ENCODE data around the gene TMBIM1.

The TMBIM1 gene

DNA sequence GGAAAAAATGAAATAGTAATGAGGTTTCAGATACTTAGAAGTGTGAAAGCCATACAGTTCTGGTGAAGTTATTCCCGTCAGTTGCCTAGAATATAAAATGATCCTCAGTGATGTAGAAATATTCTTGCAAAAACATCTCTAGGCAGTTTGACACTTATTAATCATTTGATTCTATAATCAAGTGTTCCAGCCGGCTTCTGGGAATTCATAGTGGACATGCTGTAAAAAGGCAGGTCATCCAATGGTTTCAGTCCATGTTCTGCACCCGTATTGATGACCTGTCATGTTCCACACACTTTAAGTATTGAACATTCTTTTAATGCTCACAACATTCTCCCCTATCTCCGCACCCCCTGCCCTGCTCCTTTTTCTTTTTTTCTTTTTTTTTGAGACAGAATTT, 55.5 kb downstream of the TMBIM1 start:
- no peak overlapping the region for H3K4me3 ChIP-seq (ENCODE audit: low read length)
- no peaks in the 10 kb centered on the region for H3K27me3 ChIP-seq (ENCODE audit: insufficient read depth, low read length)
- peaks cover 80% of the 10 kb centered on the region for H3K36me3 ChIP-seq (ENCODE audit: insufficient read depth, low read length)
- no peak overlapping the region for H2AFZ ChIP-seq (ENCODE audit: low read depth, low read length)
- no peaks in the 10 kb centered on the region for H3K4me1 ChIP-seq (ENCODE audit: insufficient read depth, low read length)
- no peaks in the 10 kb centered on the region for H3K9me3 ChIP-seq (ENCODE audit: low read length)

DNA sequence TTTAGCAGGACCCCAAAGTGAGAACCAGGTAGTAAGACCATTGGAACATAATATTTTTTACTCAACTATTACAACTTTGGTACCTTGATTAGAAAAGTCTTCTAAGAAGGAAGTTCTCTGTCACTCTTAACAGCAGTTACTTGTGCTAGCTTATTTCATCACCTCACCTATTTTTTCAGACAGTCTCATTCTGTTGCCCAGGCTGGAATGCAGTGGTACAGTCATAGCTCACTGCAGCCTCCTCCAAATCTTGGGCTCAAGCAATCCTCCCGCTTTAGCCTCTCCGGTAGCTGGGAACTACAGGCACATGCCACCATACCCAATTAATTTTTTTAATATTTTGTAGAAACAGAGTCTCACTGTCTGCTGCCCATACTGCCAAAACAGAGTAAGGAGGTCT, 57.3 kb downstream of the TMBIM1 start:
- H3K36me3 ChIP-seq (ENCODE audit: insufficient read depth, low read length): peaks cover 82% of the 10 kb centered on the region
- H3K9me3 ChIP-seq (ENCODE audit: low read length): no peaks in the 10 kb centered on the region
- no peaks in the 10 kb centered on the region for H3K4me1 ChIP-seq (ENCODE audit: insufficient read depth, low read length)
- H3K4me3 ChIP-seq (ENCODE audit: low read length): no peak overlapping the region
- no peak overlapping the region for H2AFZ ChIP-seq (ENCODE audit: low read depth, low read length)
- no peaks in the 10 kb centered on the region for H3K27me3 ChIP-seq (ENCODE audit: insufficient read depth, low read length)

DNA sequence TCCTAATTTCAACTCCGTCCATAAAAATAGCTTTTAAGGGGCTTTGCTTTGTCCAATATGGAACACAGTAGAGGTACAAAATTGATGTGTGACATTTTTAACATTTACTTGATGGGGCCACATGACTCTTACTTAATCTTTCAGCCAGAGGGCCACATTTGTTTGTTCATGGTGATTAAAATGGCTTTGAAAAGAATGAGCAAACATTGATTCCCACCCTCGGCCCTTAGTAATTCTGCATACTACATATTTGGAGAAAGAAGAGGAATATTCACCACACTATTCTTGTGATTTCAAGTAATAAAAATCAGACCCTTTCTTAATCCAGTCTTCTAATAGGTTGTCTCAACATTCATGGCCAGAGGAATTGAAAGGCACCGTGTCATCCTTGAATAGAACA, 57.8 kb downstream of the TMBIM1 start:
- no peaks in the 10 kb centered on the region for H3K9me3 ChIP-seq (ENCODE audit: low read length)
- H3K36me3 ChIP-seq (ENCODE audit: insufficient read depth, low read length): peaks cover 84% of the 10 kb centered on the region
- H3K27me3 ChIP-seq (ENCODE audit: insufficient read depth, low read length): no peaks in the 10 kb centered on the region
- H3K4me1 ChIP-seq (ENCODE audit: insufficient read depth, low read length): no peaks in the 10 kb centered on the region
- H2AFZ ChIP-seq (ENCODE audit: low read depth, low read length): no peak overlapping the region
- no peak overlapping the region for H3K4me3 ChIP-seq (ENCODE audit: low read length)

DNA sequence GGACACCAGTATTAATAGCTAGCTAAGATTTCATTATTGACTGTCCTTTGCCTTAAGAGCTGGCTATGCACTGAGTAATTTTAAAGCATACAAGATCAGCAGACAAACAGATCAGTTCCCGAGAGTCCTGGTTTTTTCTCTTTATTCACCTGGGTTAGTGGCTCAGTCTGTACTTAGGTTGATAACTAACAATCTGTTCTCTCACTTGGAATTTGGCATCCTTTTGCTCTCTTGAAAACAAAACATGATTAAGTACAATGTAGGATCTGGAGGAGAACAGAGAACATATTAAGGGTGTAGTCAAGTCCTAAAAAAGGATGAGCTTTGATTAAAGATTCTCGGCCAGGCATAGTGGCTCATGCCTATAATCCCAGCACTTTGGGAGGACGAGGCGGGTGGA, 58.8 kb downstream of the TMBIM1 start:
- Histone ChIP-seq H3K4me3 (ENCODE audit: low read length) (no peak overlapping the region), H3K27me3 (ENCODE audit: insufficient read depth, low read length) (no peaks in the 10 kb centered on the region), H2AFZ (ENCODE audit: low read depth, low read length) (no peak overlapping the region), H3K36me3 (ENCODE audit: insufficient read depth, low read length) (peaks cover 84% of the 10 kb centered on the region), H3K9me3 (ENCODE audit: low read length) (no peaks in the 10 kb centered on the region), H3K4me1 (ENCODE audit: insufficient read depth, low read length) (no peaks in the 10 kb centered on the region)

DNA sequence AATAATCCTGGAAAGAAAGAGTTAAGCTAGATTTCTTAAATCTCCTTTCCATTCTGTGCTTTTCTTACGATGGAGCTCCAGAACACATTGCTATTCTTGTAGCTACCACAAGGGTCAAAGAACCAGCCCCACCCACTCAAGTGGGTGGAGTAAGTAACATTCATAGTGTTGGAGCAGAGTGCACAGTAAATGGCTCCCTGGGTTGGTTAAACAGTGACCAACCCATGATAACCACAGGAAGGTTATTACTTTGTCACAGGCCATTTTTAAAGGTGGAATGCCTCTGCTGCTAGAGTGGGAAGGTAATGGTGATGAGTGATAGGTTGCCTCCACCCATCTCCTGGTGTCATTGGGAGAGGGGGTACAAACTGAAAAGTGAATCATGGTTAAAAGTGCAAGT, 61.4 kb downstream of the TMBIM1 start:
- Histone ChIP-seq H3K27me3 (ENCODE audit: insufficient read depth, low read length) (no peaks in the 10 kb centered on the region), H2AFZ (ENCODE audit: low read depth, low read length) (no peak overlapping the region), H3K4me3 (ENCODE audit: low read length) (no peak overlapping the region), H3K9me3 (ENCODE audit: low read length) (no peaks in the 10 kb centered on the region), H3K36me3 (ENCODE audit: insufficient read depth, low read length) (peaks cover 81% of the 10 kb centered on the region), H3K4me1 (ENCODE audit: insufficient read depth, low read length) (no peaks in the 10 kb centered on the region)

DNA sequence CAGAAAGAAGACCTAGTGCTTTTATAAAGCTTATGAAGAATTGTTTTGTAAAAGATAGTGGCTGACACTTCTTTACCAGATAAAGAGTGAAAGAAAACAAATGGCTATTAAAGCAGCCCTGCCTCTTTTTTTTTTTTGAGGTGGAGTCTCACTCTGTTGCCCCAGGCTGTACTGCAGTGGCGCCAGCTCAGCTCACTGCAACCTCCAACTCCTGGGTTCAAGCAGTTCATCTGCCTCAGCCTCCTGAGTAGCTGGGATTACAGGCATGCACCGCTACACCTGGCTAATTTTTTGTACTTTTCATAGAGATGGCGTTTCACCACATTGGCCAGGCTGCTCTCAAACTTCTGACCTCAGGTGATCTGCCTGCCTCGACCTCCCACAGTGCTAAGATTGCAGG, 62.5 kb downstream of the TMBIM1 start:
- no peak overlapping the region for H2AFZ ChIP-seq (ENCODE audit: low read depth, low read length)
- no peaks in the 10 kb centered on the region for H3K4me1 ChIP-seq (ENCODE audit: insufficient read depth, low read length)
- H3K27me3 ChIP-seq (ENCODE audit: insufficient read depth, low read length): no peaks in the 10 kb centered on the region
- no peak overlapping the region for H3K4me3 ChIP-seq (ENCODE audit: low read length)
- H3K36me3 ChIP-seq (ENCODE audit: insufficient read depth, low read length): peaks cover 80% of the 10 kb centered on the region
- no peaks in the 10 kb centered on the region for H3K9me3 ChIP-seq (ENCODE audit: low read length)

DNA sequence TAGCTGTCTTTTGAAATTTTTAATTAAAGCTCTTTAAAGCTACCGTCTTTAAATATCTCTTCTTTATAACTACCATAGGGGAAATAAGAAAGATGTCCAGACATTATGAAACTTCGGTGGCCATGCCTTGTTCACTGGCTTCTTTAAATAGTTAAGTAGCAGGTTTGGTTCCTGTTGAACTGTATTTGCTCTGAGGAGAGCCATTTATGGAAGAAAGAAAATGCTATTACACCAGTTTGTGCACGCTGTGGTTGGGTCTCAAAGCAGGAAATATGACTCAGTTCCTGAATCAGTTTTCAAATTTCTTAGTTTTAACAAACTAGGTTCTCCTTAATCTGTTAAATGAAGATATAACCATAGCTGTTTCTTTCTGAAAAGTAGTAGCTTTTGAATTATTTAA, 63.1 kb downstream of the TMBIM1 start:
- Histone ChIP-seq H3K36me3 (ENCODE audit: insufficient read depth, low read length) (peaks cover 80% of the 10 kb centered on the region), H3K9me3 (ENCODE audit: low read length) (no peaks in the 10 kb centered on the region)

DNA sequence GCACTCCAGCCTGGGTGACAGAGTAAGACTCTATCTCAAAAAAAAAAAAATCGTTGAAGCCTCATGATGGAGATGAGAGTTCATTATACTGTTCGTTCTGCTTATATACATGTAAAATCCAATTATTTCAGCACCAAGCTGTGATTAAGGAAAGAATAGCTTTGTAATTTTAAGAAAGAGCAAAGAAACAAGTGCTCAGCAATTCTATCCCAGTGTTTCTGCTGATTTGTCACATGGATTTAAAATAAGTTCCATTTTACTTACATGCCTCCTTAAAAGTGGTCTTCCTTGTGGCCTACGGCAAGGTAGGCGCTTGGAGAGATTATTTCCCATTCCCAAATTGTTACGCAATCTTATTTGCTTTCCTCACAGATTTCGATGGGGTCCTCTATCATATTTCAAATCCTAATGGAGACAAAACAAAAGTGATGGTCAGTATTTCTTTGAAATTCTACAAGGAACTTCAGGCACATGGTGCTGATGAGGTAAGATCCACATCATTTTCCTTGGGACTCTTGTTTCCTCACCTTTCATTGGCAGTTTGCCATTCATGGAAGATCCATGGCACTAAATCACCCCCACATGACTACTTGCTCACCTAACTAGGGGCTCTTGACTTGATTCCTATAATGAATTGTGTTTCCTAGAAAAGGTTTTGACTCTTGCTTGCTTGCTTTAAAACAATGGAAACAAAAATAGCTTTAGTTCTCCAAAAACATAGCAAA, 63.8 kb downstream of the TMBIM1 start:
- Histone ChIP-seq H3K27me3 (ENCODE audit: insufficient read depth, low read length) (no peaks in the 10 kb centered on the region), H3K4me3 (ENCODE audit: low read length) (no peak overlapping the region), H3K36me3 (ENCODE audit: insufficient read depth, low read length) (peaks cover 76% of the 10 kb centered on the region), H2AFZ (ENCODE audit: low read depth, low read length) (no peak overlapping the region), H3K4me1 (ENCODE audit: insufficient read depth, low read length) (no peaks in the 10 kb centered on the region), H3K9me3 (ENCODE audit: low read length) (no peaks in the 10 kb centered on the region)

More for the DNA sequence above, 63.1 kb downstream of the TMBIM1 start:
- Histone ChIP-seq H3K4me3 (ENCODE audit: low read length) (no peak overlapping the region), H2AFZ (ENCODE audit: low read depth, low read length) (no peak overlapping the region), H3K4me1 (ENCODE audit: insufficient read depth, low read length) (no peaks in the 10 kb centered on the region), H3K27me3 (ENCODE audit: insufficient read depth, low read length) (no peaks in the 10 kb centered on the region)

DNA sequence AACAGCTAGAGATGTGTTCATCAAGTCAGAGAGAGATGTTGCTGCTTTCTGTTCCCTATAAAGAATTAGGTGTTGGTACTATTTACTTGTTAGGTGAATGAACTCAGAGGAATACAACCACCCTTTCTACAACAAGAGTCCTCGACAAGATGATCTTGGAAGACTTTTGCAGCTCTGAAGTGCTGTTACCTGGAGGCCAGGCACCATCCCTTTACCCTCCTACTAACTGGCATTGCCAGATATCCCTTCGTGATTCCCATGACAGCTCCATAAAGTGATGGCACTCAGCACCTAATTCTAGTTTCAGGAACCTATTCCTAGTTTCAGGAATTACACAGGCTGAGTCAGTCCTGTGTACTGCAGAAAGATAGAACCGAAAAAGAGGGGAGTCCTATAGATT, 65.4 kb downstream of the TMBIM1 start:
- Histone ChIP-seq H3K4me3 (ENCODE audit: low read length) (no peak overlapping the region), H3K4me1 (ENCODE audit: insufficient read depth, low read length) (no peaks in the 10 kb centered on the region), H2AFZ (ENCODE audit: low read depth, low read length) (no peak overlapping the region), H3K9me3 (ENCODE audit: low read length) (no peaks in the 10 kb centered on the region), H3K27me3 (ENCODE audit: insufficient read depth, low read length) (no peaks in the 10 kb centered on the region), H3K36me3 (ENCODE audit: insufficient read depth, low read length) (peaks cover 70% of the 10 kb centered on the region)

Data from neuron (in vitro differentiated cells).